Measurements from ENCODE around the gene NSMF. TPM values are rescaled to one million over a fixed set of nuclear protein-coding genes. Genes with fewer than 3 reads are reported as not detected.
A peak's percentile ranks its signal among the peaks of the same experiment; 100 is the strongest.

The NSMF gene
- total RNA-seq, 2 donors from 2014 or later = 16.2 to 26.2 TPM

GRCh38 chr9:137428841-137429545 is 30.1 kb downstream of the NSMF start:
- Histone ChIP-seq H3K4me1 (peaks cover 0 to 6% of the 10 kb centered on the region in 2 donors), H3K4me3 (no peak overlapping the region), H3K36me3 (no peaks in the 10 kb centered on the region), H3K27ac (no peak overlapping the region), H3K27me3 (no peaks in the 10 kb centered on the region), H3K9me3 (no peaks in the 10 kb centered on the region)
- TF ChIP-seq CTCF (IDR thresholded peaks at IDR 0.05) = no peak
- DNase-seq (ENCODE audit: low spot score) = no peak

DNA sequence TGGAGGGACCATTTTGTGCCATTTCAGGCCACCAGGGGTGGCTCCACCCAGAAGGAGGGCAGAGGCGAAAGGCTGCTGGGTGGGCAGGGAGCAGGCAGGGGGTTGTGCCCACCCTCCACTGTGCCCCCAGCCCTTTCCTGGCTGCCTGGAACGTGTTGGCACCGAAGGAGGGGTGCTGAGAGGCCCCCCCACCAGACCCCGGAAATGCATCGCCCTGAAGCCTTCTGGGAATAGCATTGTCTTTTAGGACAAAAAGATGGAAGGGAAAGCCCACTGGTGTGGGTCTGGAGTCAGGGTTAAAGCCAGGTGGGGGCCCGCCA is 30.9 kb downstream of the NSMF start:
- no peak overlapping the region for H3K4me3 ChIP-seq
- no peaks in the 10 kb centered on the region for H3K9me3 ChIP-seq
- no peaks in the 10 kb centered on the region for H3K36me3 ChIP-seq
- no peak for TF ChIP-seq CTCF (IDR thresholded peaks at IDR 0.05)
- no peak overlapping the region for H3K27ac ChIP-seq
- no peaks in the 10 kb centered on the region for H3K27me3 ChIP-seq
- peaks cover 0 to 12% of the 10 kb centered on the region in 2 donors for H3K4me1 ChIP-seq
- no peak for DNase-seq (ENCODE audit: low spot score)

- DNase-seq (ENCODE audit: low spot score) = no peak
- H3K27me3 ChIP-seq = no peaks in the 10 kb centered on the region
- TF ChIP-seq CTCF (IDR thresholded peaks at IDR 0.05) = no peak
- peaks cover 0 to 12% of the 10 kb centered on the region in 2 donors for H3K4me1 ChIP-seq
- H3K9me3 ChIP-seq = no peaks in the 10 kb centered on the region
- no peaks in the 10 kb centered on the region for H3K36me3 ChIP-seq
- no peak overlapping the region for H3K27ac ChIP-seq
- no peak overlapping the region for H3K4me3 ChIP-seq
Measured at GRCh38 chr9:137427454-137428310, 31.5 kb downstream of the NSMF start.

DNA sequence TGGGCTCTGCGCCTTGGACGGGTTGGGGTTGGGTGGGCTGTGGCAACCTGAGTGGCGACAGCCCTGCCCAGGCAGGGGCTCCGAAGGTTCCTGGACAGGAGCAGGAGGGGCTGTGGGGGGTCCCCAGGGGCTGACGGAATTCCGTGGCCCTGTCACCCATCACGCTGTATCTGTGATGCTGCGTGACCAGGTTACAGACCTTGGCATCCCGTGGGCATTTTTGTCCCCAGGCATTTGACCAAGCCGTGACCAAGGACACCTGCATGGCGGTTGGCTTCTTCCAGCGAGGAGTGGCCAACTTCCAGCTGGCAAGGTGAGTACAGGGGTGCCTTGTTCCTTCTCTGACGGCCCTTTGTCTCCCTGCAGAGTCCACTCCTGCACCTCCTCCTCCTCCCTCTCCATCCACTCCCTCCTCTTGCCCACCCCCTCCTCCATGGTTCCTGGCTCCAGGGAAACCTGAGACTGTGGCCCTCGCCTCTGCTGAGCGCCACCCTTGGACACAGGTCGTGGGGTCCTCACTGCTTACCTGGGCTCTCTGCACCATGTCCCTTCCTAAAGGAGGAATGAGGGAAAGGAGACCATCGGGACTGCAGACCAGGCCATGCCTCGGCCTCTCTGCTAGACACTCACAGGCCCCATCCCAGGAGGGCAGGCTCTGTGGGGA is 33.0 kb downstream of the NSMF start:
- DNase-seq (ENCODE audit: low spot score) = no peak
- H3K27ac ChIP-seq = peak overlapping the region in 1 of 2 donors; percentile 11

More for the DNA sequence above, 33.0 kb downstream of the NSMF start:
- H3K27me3 ChIP-seq = no peaks in the 10 kb centered on the region
- no peak for TF ChIP-seq CTCF (IDR thresholded peaks at IDR 0.05)
- peaks cover 0 to 24% of the 10 kb centered on the region in 2 donors for H3K4me1 ChIP-seq
- H3K36me3 ChIP-seq = no peaks in the 10 kb centered on the region
- H3K9me3 ChIP-seq = no peaks in the 10 kb centered on the region
- H3K4me3 ChIP-seq = no peak overlapping the region
